Stomach (tissue), 4 donors: ENCODE data around the gene CHCHD3.

Source experiments
- CTCF ChIP-seq, 7 experiments: fragments of 450-650 bp in 4 of 7; fragments of 200-600 bp in 3 of 7; sonication (generic) in 3 of 7; IDR thresholded peaks; one replicate each; pipeline ENCODE4 v1.5.1; 2016 to 2019; ENCODE audit warnings: antibody characterized with exemption in 7 of 7, control low read depth in 2 of 7, mild to moderate bottlenecking in 1 of 7
- EP300 ChIP-seq: sonication (generic); formaldehyde crosslinking; IDR thresholded peaks from one replicate; pipeline ENCODE4 v1.6.1; 2017; ENCODE audit warnings: antibody characterized with exemption
- POLR2A ChIP-seq, 4 donors: fragments of 450-650 bp; IDR thresholded peaks; one replicate each; pipeline ENCODE4 v1.6.1; 2016; ENCODE audit warnings: antibody characterized with exemption in 4 of 4, control low read depth in 2 of 4, mild to moderate bottlenecking in 1 of 4, moderate library complexity in 1 of 4
- POLR2AphosphoS5 ChIP-seq, 3 donors: sonication (generic); formaldehyde crosslinking; IDR thresholded peaks; one replicate each; pipeline ENCODE4 v1.6.1; 2016; ENCODE audit warnings: antibody characterized with exemption in 3 of 3

GRCh38 chr7:132893560-132893959 lies 188.3 kb downstream of the CHCHD3 start:
- TF ChIP-seq POLR2AphosphoS5 (IDR thresholded peaks at IDR 0.05) (no peak), CTCF (IDR thresholded peaks at IDR 0.05) (no peak), POLR2A (IDR thresholded peaks at IDR 0.05) (no peak), EP300 (no peak)
